Measurements from ENCODE around the gene AGTRAP.

AGTRAP gene

DNA sequence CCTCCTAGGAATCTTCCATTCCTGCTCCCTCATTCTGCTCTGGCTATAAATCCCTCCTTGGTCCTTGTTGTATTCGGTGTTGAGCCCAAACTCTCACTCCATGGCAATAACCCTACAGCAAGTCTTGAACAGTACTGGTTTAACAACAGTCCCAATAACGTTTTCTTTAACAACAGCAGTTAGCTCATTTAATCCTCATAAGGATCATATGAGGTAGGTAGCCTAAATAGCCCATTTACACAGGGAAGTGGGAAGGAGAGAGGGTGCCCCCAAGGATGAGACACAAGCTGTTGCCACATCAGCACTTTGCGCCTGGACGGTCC is 444 bp upstream of the AGTRAP start:
- no peak for DNase-seq (ENCODE audit: low read depth)

DNA sequence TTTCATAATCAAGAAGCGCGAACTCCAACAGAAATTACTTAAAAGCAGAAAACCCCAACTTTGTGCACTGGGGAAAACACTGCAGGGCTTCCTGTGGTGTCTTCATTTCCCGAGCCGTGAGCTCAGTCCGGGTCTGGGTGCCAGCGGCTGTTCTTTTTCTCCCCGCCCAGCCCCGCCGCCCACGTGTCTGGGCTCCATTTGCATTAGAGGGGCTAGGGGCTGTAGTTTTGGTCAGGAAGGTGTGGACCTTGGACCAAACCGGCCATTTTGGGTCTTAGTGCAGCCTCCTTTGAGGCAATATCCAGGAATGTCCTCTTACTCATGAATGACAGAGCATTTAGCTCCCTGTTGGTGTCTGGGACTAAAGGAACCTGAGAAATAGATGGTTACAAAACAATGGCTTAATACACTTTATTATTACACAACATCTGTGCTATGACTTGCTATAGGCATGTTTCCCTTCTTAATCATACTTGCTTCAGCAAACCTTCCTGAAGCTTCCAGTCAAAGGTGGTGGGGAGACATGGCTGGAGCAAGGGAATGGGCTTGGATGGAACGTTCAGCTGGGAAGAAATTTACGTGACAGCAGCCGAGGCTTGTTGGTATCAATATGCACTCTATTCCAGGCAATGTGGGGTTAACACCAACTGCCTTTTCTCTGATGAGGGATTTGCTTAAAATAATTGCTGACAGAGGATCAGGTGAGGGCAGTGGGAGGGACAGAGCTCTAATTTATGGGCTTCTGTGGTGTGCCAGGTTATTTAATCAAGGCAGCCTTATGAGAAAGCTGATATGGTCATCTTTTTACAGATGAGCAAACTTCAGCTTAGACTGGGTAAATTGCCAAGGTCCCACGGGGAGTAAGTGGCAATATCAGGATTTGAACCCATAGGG is 1.1 kb downstream of the AGTRAP start:
- DNase-seq (ENCODE audit: low read depth), result peak; percentile 20

DNA sequence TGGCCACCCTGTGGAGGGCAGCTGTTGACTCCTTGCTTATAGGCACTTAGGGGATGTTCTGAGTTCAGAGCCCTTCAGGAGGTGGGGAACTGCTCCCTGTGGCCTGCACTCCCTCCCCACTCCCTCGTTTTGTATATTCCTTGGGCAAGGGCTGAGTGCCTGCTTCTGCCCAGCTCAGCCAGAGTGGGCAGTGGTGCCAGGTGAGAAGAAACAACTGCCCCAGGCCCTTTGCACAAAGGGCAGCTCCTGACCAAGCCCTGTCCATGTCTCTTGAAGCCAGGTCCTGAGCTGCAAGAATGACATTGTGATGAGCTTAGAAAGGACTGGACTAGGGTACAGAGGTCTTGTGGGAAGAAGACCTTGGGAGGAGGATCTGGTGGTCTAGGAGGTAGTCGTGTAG is 2.2 kb downstream of the AGTRAP start:
- DNase-seq (ENCODE audit: low read depth), result no peak

DNA sequence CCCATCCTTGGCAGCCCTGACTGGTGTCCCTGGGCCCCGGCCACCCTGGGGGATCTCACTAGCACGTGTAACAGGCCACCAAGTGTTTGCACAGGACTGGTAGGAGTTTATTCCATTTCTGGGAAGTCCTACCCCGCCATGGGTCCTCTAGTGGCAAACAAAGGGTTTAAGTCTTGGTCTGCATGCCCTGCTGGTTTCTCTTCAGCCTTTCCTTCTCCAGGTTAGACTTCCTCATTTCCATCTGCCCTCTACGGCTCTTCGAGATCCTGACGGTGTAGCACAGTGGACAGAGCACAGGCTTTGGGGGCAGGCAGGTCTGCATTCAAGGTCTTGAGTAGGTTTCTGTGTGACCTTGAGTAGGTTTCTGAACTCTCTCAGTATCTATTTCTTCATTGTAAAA is 2.8 kb downstream of the AGTRAP start:
- no peak for DNase-seq (ENCODE audit: low read depth)

DNA sequence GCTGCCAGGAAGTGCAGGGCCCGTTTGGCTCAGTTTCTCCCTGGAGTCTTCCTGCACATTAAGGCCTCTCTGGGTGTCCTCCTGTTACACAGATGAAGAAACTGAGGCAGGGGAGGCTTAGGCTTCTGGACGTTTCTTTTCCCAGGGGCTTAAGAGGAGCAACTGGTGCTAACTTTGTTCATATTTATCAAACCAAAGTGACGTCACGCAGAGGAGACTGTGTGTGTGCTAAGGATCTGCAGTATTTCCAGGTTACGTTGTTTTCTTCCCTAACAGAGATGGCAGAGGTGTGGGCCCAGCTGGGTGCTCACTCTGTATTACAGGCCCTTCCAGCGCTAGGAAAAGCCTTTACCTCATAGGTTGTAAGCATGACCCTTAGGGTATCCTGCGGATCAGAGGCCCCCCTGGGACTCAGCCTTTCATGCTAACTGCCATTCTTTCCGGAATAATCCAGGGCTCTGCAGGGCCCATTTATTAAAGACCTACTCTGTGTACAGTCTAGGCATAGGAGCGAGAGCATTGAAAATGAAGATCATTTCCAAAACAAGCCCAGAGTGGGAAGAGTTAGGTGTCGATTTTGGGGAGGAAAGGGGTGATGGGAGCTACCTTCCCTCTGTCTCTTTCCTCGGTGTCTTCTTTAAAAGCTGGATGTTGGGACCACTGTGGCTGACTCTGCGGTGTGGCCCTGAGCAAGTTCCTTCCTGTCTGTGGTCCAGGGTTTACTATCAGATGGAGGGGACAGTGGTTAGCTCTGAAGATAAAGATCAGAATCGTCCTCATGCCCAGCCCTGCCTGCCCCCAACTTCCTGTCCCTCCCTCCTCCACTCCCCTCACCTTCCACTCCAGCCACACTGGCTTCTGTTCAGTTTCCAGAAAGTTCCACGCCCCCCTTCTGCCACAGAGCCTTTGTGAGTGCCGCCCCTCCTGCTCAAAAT is 4.6 kb downstream of the AGTRAP start:
- peak; percentile 3 for DNase-seq (ENCODE audit: low read depth)

DNA sequence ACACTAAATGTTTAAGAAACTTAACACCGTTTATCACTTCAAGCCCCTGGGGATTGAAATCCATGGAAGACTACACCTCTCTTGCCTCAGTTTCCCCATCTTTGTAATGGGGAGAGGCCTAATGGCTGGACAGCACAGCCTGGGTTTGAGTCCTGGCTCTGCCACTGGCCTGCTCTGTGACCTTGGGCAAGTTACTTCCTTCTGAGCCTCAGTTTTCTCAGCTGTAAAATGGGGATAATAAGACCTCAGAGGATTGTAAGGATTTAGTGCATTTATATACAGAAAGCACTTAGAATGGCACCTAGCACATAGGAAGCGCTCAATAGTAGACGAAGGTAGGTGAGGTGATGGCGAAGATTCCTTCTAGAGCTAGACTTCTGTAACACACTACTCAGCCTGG is 5.5 kb downstream of the AGTRAP start:
- no peak for DNase-seq (ENCODE audit: low read depth)

DNA sequence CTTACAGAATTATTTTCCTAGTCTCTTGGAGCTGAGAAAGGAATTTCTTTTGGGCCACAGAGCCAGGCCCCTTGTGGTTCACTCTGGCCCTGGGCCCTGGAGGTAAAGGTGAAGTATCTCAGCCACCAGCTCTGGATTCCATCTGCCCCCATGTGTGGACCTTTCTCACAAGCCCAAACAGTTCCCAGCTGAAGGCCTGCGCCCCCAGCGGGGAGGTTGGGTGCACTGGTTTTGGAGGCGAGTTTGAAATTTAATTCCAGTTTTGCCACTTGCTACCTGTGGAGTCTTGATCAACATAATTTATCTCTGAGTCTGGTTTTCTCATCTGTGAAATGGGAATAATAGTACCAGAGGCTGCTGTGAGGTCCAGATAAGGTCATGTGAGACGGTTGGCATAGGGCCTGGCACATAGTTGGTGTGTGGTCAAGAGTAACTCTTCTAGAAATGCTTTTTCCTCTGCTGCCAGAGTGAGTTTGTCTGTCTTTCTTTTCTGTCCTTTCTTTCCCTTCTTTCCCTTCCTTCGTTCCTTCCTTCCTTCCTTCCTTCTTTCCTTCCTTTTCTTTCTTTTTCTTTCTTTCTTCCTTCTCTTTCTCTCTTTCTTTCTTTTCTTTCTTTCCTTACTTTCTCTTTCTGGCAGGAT is 6.1 kb downstream of the AGTRAP start:
- no peak for DNase-seq (ENCODE audit: low read depth)

DNA sequence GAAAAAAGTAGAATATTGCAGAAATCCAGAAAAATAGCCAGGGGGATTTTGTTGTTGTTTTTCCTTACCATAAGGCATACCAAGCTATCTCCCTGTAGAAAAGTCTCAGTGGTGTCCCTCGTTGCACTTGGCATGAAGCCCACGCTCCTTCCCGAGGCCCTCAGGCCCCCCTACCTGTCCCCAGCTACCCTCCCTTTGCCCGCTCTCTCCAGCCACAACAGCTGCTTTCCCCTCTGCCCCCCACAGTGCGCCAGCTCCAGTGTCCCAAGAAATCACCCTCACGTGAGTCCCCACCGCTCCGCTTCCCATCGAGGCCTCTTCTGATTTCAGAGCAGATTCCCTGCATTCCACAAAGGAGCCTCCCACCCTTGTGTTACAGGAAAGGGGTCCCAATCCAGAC is 8.4 kb downstream of the AGTRAP start:
- no peak for DNase-seq (ENCODE audit: low read depth)

DNA sequence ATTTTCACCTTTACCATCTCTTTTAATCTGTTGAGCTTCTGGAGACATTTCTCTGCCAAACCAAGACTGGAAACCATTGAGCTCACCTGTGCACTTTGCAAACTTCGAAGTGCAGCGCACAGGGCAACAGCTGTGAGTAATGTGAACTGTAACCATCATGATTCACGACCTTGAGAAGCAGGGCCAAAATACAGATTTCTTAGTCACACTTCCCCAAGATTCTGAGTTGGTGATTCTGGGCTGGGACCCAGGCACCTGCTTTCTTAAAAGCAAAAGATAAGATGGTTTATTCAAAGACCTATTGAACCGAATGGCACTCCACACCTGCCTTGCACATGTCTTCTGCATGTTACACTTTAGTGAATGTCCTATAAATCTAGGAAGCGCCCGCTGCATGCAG is 10.2 kb downstream of the AGTRAP start:
- no peak for DNase-seq (ENCODE audit: low read depth)

DNA sequence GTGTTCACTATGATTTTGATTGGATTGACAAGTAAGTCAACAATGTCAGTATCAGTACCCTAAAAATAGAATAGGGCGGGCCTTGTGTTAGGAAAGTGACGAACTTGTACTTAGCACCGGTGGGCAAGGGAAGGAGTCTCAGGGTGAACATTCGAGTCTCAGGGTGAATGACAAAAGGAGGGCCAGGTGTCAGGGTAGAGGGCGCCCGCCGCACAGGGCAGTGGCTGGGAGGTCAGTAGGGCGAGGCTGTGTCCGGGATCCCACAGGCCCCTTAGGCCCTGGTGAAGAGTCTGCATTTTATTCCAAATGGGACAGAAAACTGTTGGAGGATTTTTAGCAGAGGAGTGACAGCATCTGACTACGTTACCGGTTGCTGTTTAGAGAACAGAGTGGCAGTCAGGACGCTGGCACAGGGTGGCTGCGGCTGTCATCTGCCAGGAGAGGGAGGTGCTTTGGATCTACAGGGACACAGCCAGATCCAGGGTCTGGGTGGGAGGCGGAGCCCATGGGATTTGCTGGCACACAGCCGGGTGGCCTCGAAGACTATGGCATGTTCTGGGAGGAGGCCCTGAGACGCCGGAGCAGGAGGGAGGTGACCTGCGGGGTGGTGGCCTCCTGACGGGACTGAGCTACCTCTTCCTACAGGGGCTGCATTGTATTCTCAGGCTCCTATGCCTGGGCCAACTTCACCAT is 11.0 kb downstream of the AGTRAP start:
- DNase-seq (ENCODE audit: low read depth), result no peak

DNA sequence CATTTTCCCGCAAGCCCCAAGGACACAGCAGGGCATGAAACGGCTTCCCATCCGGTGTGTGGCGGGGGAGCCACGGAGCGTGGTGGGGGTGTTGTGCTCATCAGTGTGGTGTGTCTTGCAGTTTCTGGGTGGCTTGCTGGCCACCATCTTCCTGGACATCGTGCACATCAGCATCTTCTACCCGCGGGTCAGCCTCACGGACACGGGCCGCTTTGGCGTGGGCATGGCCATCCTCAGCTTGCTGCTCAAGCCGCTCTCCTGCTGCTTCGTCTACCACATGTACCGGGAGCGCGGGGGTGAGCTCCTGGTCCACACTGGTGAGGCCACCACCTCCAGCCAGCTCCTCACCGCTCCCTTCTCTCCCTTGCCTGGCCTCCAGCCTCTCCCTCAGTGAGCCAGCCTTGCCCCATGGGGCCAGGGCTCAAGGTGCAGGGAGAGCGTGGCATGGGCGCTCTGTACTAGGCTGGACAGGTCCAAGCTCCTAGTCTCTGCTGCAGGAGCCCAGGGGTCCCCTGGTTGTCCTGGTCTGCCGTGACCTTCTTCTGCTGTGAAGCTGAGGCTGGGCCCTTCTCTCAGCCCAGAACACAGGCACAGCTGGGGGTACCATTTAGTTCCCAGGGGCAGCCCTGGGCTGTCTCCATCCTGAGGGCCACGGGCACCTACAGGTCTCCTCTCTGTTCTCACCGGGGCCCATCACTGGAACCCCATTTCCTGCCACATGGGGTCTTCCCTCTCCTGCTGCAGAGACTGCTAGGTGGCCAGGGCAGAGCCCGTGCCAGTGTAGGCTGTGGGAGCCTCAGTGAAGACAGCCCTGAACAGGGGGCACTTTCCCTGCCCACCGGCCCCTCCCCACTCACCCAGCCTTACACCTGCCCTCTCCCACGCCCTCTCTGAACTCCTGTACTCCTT is 12.6 kb downstream of the AGTRAP start:
- no peak for DNase-seq (ENCODE audit: low read depth)

DNA sequence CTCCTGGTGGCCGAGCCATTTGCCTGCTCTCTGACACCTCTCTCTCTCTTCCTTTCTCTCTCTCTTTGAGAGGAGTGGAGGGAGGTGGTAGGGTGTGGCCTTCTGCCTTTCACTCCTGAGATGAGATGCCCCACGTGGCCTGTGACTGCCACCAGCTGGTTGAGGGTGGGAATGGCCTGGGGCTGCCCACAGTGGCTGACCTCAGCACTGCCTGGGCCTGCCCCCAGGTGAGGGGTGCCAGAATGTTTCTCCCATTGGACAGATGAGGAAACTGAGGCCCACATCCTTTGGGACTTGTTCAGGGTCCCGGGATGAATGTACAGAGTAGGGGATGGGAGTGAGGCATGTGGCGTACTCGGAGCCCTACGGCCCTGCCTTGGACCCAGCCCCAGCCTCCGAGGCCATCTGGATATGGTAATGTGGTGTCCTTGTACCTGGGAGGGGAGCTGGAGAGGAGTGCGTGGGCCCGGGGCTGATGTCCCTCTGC is 13.3 kb downstream of the AGTRAP start:
- no peak for DNase-seq (ENCODE audit: low read depth)

DNA sequence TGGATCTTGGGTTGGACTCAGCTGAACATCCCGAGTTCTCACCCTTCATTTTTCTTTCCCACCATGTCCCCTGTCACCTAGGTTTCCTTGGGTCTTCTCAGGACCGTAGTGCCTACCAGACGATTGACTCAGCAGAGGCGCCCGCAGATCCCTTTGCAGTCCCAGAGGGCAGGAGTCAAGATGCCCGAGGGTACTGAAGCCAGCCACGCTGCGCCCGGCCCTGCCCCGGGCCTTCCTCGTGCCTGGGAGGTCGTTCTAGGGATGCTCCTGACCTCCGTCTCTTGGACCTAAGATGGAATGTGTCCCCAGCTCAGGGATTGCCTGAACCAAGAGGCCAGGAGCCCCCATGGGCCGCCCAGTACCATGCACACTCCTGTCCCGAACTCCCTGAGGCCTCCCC is 14.1 kb downstream of the AGTRAP start:
- DNase-seq (ENCODE audit: low read depth), result no peak

DNA sequence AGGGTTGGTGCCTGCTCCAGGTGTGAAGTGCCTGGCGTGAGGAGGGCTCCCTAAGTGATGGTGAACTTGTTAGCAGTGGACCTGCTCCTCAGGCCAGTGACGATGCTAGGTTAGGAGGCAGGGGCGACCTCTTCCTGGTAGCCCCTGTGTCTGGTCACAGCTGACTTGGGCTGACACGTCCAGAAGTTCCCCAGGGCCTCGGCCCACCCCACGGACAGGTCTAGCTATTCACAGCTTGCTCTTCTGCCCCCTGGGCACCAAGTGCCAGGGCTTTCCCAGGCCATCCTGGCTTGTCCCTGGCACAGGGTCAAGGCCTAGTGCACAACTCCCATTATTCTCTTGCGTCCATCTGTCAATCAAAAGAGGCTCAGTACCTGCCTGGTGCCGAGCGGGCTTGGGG is 15.2 kb downstream of the AGTRAP start:
- no peak for DNase-seq (ENCODE audit: low read depth)

DNA sequence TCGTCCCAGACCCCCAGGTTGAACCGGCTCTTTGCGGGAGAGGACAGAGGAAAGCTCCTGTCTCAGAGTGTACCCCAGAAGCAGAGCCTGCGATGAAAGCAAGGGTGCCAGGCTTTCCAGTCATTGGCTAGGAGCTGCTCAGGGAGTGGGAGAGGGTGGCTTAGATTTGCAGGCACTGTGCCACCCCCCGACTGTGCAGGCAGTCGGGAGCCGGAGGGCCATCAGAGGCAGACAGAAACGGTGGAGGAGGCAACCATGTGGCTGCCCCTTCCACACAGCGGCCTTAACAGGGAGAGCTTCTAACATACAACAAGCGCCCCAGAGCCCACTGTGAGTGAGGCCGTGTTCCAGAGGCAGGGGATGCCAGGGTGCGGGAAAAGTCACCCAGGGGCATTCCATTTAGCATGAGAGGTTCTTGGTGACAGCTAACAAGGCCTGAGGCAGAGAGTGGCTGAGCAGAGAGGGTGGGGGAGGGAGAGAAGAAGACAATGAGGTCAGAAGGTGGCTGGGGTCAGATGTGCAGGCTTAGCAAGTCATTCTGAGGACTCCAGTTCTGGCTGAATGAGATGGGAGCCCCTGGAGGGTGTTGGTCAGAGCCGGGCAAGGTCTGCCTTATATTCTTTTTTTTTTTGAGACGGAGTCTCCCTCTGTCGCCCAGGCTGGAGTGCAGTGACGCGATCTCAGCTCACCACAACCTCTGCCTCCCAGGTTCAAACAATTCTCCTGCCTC is 16.6 kb downstream of the AGTRAP start:
- no peak for DNase-seq (ENCODE audit: low read depth)

DNA sequence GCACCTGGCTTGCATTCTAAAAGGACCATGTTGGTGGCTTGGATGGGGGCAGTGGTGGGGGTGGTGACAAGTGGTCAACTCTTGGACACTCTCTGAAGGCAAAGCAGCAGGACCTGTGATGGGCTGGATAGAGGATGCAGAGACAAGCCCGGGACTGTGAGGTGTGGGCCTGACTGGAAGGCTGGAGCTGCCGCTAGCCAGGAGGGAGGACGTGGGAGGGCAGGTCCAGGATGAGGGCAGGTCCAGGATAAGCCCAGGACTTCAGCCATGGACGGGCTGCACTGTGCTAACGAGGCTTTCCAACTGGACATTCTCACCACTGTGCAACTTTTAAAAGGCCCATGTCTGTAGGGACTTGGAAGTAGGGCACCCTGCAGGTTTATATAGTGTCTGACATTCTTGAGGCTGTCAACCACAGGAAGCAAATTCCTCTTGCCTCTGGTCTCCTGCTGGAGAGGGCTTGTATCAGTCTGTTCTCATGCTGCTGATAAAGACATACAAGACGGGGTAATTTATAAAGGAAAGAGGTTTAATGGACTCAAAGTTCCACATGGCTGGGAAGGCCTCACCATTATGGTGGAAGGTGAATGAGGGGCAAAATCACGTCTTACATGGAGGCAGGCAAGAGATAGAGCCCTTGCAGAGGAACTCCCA is 17.7 kb downstream of the AGTRAP start:
- DNase-seq (ENCODE audit: low read depth), result no peak

DNA sequence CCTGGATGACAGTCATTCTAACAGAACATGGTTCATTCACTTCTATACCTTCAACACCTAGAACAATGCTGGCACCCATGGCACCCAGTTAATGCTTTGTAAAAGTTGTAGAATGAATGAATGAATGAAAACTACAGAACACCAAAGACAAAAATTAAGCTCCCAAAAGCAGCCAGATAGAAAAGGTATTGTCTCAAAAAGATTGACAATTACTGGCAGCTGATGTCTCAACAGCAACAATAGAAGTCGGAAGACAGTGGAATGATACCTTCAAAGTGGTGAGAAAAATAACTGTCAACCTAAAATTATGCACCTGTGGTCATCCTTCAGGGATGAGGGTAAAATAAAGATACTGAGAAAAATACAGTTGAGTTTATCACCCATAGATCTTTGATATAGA is 21.1 kb downstream of the AGTRAP start:
- DNase-seq (ENCODE audit: low read depth), result no peak

DNA sequence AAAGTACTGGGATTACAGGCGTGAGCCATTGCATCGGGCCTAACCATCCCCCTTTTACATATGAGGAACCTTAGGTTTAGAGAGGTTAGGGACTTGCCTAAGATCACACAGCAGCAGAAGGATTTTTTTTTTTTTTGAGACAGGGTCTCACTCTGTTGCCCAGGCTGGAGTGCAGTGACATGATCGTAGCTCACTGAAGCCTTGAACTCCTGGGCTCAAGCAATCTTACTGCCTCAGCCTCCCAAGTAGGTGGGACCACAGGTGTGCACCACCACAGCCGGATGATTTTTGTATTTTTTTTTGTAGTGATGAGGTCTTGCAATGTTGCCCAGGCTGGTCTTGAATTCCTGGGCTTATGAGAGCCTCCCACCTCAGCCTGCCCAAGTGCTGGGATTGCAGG is 23.9 kb downstream of the AGTRAP start:
- DNase-seq (ENCODE audit: low read depth), result no peak

DNA sequence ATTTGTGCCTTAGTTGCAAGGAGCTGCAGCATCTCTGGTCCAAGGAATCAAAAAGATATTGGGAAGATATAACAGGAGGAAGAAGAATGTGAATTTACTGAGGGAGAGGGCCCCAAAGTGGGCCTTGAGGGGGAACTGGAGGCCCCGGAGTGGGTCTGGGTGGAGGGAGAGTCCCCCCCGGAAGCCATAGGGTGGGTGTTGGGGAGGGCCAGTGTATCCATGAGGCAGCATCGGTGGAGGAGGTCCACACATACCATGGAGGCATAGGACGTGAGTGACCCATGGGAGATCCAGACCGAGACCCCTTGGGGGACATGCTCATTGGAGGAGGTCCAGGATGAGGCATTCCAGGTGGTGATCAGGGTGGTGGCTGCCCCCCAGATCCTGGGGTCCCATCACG is 25.3 kb downstream of the AGTRAP start:
- DNase-seq (ENCODE audit: low read depth), result no peak

DNA sequence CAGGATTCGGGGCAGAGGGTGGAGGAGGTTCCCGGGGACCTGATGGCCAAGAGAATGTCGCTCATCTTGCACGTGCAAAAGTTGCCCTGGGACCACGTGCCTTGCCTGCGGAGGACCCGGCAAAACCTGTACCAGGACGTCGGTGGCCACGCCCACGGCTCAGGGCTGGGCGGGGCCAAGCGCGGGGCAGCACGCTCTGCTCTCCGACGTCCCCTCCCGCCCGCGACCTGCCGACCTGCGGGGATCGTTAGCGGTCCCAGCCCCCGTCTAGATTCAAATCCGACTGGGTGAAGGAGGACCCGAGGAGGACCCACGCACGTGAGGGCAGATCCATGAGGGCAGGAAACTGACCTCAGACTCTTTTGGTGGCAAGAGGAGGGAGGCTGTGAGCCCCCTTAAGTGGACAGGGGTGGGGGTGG is 26.1 kb downstream of the AGTRAP start, which contains the start of gene C1orf167:
Gene C1orf167, plus strand, starts transcription at position 206 of the 419 bp plus-strand sequence. CDS start 2,208 bp downstream, outside the sequence.
- peak; percentile 6 for DNase-seq (ENCODE audit: low read depth)

All from T-helper 22 cell (primary cell).